Measurements from ENCODE around the gene IL33.
A peak's percentile ranks its signal among the peaks of the same experiment; 100 is the strongest.
"Not testable (repeated sequence)": the region's sequence is repeated elsewhere in the genome, so short reads cannot be mapped to it uniquely, and the experiment has no call there.

IL33 gene

GRCh38 chr9:6215562-6215961 lies at the start of gene IL33:
Gene IL33 (plus strand): TSS chr9:6215807. CDS start chr9:6241695, 25,888 bp downstream.
- DNase-seq, result no peak

GRCh38 chr9:6171667-6172066 lies 43.9 kb upstream of the IL33 start:
- DNase-seq, result no peak

- no peak for DNase-seq
Measured at GRCh38 chr9:6173914-6174313, 41.7 kb upstream of the IL33 start.

- not testable (repeated sequence) for DNase-seq
Measured at GRCh38 chr9:6182549-6183226, 32.9 kb upstream of the IL33 start.

- no peak for DNase-seq
Measured at GRCh38 chr9:6183227-6183551, 32.4 kb upstream of the IL33 start.

- DNase-seq, result no peak
Measured at GRCh38 chr9:6183627-6184026, 32.0 kb upstream of the IL33 start.

- no peak for DNase-seq
Measured at GRCh38 chr9:6184749-6185645, 30.6 kb upstream of the IL33 start.

- DNase-seq, result no peak
Measured at GRCh38 chr9:6186691-6187090, 28.9 kb upstream of the IL33 start.

- DNase-seq, result no peak
Measured at GRCh38 chr9:6187272-6187671, 28.3 kb upstream of the IL33 start.

GRCh38 chr9:6188466-6188865 lies 27.1 kb upstream of the IL33 start:
- DNase-seq, result no peak

- DNase-seq, result no peak
Measured at GRCh38 chr9:6188906-6189305, 26.7 kb upstream of the IL33 start.

- no peak for DNase-seq
Measured at GRCh38 chr9:6194934-6195333, 20.7 kb upstream of the IL33 start.

GRCh38 chr9:6195714-6196360 lies 19.8 kb upstream of the IL33 start:
- DNase-seq, result no peak

- no peak for DNase-seq
Measured at GRCh38 chr9:6197330-6197729, 18.3 kb upstream of the IL33 start.

GRCh38 chr9:6198251-6198650 lies 17.4 kb upstream of the IL33 start:
- DNase-seq, result no peak

GRCh38 chr9:6199596-6199995 lies 16.0 kb upstream of the IL33 start:
- DNase-seq, result no peak

GRCh38 chr9:6200761-6201160 lies 14.8 kb upstream of the IL33 start:
- no peak for DNase-seq

GRCh38 chr9:6209966-6210365 lies 5.6 kb upstream of the IL33 start:
- DNase-seq, result no peak

GRCh38 chr9:6212722-6213375 lies 2.8 kb upstream of the IL33 start:
- no peak for DNase-seq

- no peak for DNase-seq
Measured at GRCh38 chr9:6214434-6214833, 1.2 kb upstream of the IL33 start.

GRCh38 chr9:6214903-6215302 lies 704 bp upstream of the IL33 start:
- peak; percentile 48 for DNase-seq

GRCh38 chr9:6216002-6216401 lies 395 bp downstream of the IL33 start:
- no peak for DNase-seq

- DNase-seq, result no peak
Measured at GRCh38 chr9:6216951-6217350, 1.3 kb downstream of the IL33 start.
